Parathyroid adenoma (tissue), 2 donors: Measurements from ENCODE around the gene PAOX.
"Not testable (repeated sequence)": the region's sequence is repeated elsewhere in the genome, so short reads cannot be mapped to it uniquely, and the experiment has no call there.

Experiments used
- H2AFZ ChIP-seq: fragments of 300-600 bp; sonication (generic); one replicate; pipeline ENCODE4 v1.7.0; 2017; ENCODE audit warnings: antibody characterized with exemption, mild to moderate bottlenecking
- H3K27ac ChIP-seq: fragments of 300-600 bp; sonication (generic); one replicate; pipeline ENCODE4 v1.7.0; 2017
- H3K27me3 ChIP-seq: fragments of 300-600 bp; sonication (generic); one replicate; pipeline ENCODE4 v1.7.0; 2017; ENCODE audit warnings: low read length; ENCODE audit not compliant: control insufficient read depth, insufficient read depth
- H3K36me3 ChIP-seq: fragments of 300-600 bp; sonication (generic); one replicate; pipeline ENCODE4 v1.7.0; 2017; ENCODE audit warnings: low read length; ENCODE audit not compliant: control insufficient read depth, insufficient read depth
- H3K4me1 ChIP-seq: fragments of 300-600 bp; sonication (generic); one replicate; pipeline ENCODE4 v1.7.0; 2017; ENCODE audit warnings: control low read depth
- H3K4me2 ChIP-seq: fragments of 300-600 bp; sonication (generic); one replicate; pipeline ENCODE4 v1.7.0; 2017; ENCODE audit warnings: low read length
- H3K4me3 ChIP-seq: fragments of 300-600 bp; sonication (generic); one replicate; pipeline ENCODE4 v1.7.0; 2017; ENCODE audit warnings: low read depth, low read length
- H3K79me2 ChIP-seq: fragments of 300-600 bp; sonication (generic); one replicate; pipeline ENCODE4 v1.7.0; 2017; ENCODE audit warnings: control low read depth
- H3K9ac ChIP-seq: fragments of 300-600 bp; sonication (generic); one replicate; pipeline ENCODE4 v1.7.0; 2017; ENCODE audit warnings: mild to moderate bottlenecking
- H3K9me3 ChIP-seq: fragments of 300-600 bp; sonication (generic); one replicate; pipeline ENCODE4 v1.7.0; 2017; ENCODE audit warnings: low read length; ENCODE audit not compliant: control insufficient read depth
- CTCF ChIP-seq: fragments of 300-600 bp; sonication (generic); IDR thresholded peaks from one replicate; pipeline ENCODE4 v1.7.0; 2017; ENCODE audit warnings: antibody characterized with exemption, mild to moderate bottlenecking
- donor health status: primary hyperparathyroidism.

PAOX gene

DNA sequence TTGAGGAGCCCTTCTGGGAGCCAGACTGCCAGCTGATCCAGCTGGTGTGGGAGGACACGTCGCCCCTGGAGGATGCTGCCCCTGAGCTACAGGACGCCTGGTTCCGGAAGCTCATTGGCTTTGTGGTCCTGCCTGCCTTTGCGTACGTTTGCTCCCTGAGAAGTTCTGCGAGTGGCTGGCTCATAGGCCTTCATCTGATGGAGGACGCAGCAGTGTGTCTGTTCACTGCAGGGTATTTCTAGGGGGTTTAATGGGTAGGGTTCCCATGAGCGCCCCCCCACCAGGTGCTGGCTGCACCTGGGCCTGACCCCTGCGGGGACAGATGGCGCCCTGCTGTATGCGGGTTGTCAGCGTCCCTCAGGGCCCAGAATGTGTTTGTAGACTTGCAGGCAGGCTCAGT is 5.0 kb downstream of the PAOX start:
- no peaks in the 10 kb centered on the region for H3K36me3 ChIP-seq
- H3K27ac ChIP-seq = no peak overlapping the region
- no peaks in the 10 kb centered on the region for H3K9me3 ChIP-seq
- no peak for TF ChIP-seq CTCF
- H3K4me3 ChIP-seq = no peak overlapping the region
- H3K79me2 ChIP-seq = no peaks in the 10 kb centered on the region
- no peaks in the 10 kb centered on the region for H3K27me3 ChIP-seq
- no peak overlapping the region for H3K4me2 ChIP-seq
- H3K4me1 ChIP-seq = no peaks in the 10 kb centered on the region
- H2AFZ ChIP-seq = no peak overlapping the region
- no peak overlapping the region for H3K9ac ChIP-seq

GRCh38 chr10:133385214-133385613 is 6.2 kb downstream of the PAOX start:
- no peaks in the 10 kb centered on the region for H3K4me1 ChIP-seq
- H3K9me3 ChIP-seq = no peaks in the 10 kb centered on the region
- no peak overlapping the region for H3K4me3 ChIP-seq
- H2AFZ ChIP-seq = no peak overlapping the region
- no peak overlapping the region for H3K9ac ChIP-seq
- no peaks in the 10 kb centered on the region for H3K79me2 ChIP-seq
- no peaks in the 10 kb centered on the region for H3K27me3 ChIP-seq
- no peak for TF ChIP-seq CTCF
- H3K4me2 ChIP-seq = no peak overlapping the region
- H3K27ac ChIP-seq = no peak overlapping the region
- H3K36me3 ChIP-seq = no peaks in the 10 kb centered on the region

- H3K36me3 ChIP-seq, H3K4me1 ChIP-seq, H3K27me3 ChIP-seq, H3K79me2 ChIP-seq, H3K4me2 ChIP-seq, H2AFZ ChIP-seq, H3K9me3 ChIP-seq, H3K4me3 ChIP-seq, H3K27ac ChIP-seq, H3K9ac ChIP-seq: not testable (repeated sequence)
Observed at GRCh38 chr10:133386951-133387350, 7.9 kb downstream of the PAOX start.

DNA sequence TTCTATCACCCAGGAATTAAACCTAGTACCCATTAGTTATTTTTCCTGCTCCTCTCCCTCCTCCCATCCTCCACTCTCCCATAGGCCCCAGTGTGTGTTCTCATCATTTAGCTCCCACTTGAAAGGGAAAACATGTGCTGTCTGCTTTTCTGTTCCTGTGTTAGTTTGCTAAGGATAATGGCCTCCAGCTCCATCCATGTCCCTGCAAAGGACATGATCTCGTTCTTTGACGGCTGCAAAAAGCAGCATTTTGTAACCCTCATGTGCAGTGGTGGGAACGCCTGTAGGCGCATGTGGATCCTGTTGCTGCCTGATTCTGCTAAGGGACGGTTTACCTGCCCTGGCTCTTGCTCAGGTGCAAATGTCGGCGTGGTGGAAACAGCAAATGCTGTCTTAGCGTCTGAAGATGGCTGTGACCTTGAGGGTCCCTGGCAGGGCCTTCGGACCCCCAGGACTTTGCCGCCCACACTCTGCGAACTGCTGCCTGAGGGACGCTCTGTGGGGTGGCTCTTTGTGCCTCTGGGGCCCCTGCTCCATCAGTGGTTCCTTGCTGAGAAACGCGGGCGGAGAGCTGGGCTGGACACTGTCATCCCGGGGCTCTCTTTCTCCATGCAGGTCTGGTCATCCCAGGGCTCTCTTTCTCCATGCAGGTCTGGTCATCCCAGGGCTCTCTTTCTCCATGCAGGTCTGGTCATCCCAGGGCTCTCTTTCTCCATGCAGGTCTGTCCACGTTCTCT is 9.3 kb downstream of the PAOX start:
- Histone ChIP-seq H3K4me3 (no peak overlapping the region), H3K79me2 (no peaks in the 10 kb centered on the region), H3K36me3 (no peaks in the 10 kb centered on the region), H3K4me2 (no peak overlapping the region), H2AFZ (no peak overlapping the region), H3K4me1 (no peaks in the 10 kb centered on the region), H3K27ac (no peak overlapping the region), H3K9ac (no peak overlapping the region), H3K9me3 (no peaks in the 10 kb centered on the region), H3K27me3 (no peaks in the 10 kb centered on the region)
- no peak for TF ChIP-seq CTCF

DNA sequence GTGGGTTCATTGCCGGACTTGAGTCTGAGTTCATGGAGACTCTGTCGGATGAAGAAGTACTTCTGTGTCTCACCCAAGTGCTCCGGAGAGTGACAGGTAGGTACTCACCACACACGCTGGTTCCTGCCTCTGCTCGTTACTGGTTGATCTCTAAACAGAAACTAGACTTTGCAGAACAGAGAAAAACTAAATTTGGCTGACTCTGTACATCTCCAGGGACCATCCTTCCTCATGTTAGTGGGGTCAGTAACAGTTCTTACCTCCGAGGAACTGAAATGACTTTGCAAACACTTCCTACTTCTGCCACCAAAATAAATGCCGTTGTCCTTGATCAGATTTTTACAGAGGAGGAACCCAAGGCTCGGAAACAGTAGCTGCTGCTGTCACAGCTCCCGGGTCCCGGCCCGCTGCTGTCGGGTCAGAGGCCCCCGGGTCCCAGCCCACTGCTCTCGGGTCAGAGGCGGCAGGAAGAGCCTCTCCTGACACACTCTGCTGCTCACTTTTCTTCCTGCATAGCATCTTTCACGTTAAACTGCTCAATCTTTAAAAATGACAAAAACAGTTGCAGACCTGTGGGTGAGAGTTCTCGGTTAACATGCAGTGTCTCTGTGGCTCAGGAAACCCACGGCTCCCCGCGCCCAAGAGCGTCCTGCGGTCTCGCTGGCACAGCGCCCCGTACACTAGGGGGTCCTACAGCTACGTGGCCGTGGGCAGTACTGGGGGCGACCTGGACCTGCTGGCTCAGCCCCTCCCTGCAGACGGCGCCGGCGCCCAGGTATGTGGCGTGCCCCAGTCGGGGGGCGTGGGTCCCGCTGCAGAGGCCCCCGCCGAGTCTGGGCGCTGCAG is 10.1 kb downstream of the PAOX start:
- no peaks in the 10 kb centered on the region for H3K4me1 ChIP-seq
- TF ChIP-seq CTCF = no peak
- no peak overlapping the region for H3K27ac ChIP-seq
- no peaks in the 10 kb centered on the region for H3K36me3 ChIP-seq
- H3K79me2 ChIP-seq = no peaks in the 10 kb centered on the region
- H3K9ac ChIP-seq = no peak overlapping the region
- no peak overlapping the region for H2AFZ ChIP-seq
- no peaks in the 10 kb centered on the region for H3K27me3 ChIP-seq
- no peak overlapping the region for H3K4me3 ChIP-seq
- no peaks in the 10 kb centered on the region for H3K9me3 ChIP-seq
- no peak overlapping the region for H3K4me2 ChIP-seq
